GM10266 (cell line): ENCODE measurements around the gene C1orf87.

Source experiments
- DNase-seq: peaks from one replicate; pipeline ENCODE4 v3.0.0; 2012; ENCODE audit errors: extremely low spot score
- TF ChIP-seq, protein P1 (sequence below): IDR thresholded peaks from 2 replicates; pipeline ENCODE4 v1.5.1; 2012; ENCODE audit warnings: mild to moderate bottlenecking, low read depth; ENCODE audit not compliant: control insufficient read depth, insufficient read depth; ENCODE audit errors: missing control alignments

Gene C1orf87

DNA sequence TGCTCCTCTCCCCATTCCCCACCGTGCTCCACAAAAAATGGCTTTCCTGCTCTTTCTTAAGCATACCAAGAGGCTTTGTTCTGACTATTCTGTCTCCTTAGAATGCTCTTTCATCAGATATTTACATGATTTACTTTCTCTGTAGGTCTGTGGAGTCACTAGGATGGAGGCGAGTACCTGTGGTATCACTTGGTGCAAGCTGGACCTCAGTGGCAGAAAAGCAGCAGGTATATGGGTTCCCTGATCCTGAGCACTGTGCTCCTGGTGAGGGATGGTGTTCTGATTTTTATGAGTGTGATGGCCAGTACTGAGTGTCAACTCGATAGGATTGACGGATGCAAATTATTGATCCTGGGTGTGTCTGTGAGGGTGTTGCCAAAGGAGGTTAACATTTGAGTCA, 10.0 kb downstream of the C1orf87 start:
- DNase-seq, result no peak
- TF ChIP-seq, protein P1, sequence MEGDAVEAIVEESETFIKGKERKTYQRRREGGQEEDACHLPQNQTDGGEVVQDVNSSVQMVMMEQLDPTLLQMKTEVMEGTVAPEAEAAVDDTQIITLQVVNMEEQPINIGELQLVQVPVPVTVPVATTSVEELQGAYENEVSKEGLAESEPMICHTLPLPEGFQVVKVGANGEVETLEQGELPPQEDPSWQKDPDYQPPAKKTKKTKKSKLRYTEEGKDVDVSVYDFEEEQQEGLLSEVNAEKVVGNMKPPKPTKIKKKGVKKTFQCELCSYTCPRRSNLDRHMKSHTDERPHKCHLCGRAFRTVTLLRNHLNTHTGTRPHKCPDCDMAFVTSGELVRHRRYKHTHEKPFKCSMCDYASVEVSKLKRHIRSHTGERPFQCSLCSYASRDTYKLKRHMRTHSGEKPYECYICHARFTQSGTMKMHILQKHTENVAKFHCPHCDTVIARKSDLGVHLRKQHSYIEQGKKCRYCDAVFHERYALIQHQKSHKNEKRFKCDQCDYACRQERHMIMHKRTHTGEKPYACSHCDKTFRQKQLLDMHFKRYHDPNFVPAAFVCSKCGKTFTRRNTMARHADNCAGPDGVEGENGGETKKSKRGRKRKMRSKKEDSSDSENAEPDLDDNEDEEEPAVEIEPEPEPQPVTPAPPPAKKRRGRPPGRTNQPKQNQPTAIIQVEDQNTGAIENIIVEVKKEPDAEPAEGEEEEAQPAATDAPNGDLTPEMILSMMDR, result no peak

DNA sequence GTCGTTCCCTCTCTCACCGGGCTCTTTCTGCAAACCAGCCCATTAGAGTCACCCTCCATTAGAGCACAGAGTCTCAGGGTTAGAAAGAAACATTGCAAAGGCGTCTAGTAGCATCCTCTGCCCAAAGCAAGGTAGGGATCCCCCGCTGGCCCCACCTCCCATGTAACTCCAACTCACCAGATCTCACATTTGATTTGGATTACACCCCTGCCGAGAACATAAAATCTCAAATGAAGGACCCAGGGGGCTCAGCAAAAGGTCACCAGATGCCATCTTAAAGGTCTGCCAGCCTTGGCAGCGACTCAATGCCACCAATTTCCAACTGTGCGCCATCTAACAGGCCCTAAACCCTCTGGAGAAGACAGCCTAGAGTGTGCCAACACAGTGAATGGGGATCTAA, 14.1 kb downstream of the C1orf87 start:
- DNase-seq, result no peak
- TF ChIP-seq, protein P1, result no peak

DNA sequence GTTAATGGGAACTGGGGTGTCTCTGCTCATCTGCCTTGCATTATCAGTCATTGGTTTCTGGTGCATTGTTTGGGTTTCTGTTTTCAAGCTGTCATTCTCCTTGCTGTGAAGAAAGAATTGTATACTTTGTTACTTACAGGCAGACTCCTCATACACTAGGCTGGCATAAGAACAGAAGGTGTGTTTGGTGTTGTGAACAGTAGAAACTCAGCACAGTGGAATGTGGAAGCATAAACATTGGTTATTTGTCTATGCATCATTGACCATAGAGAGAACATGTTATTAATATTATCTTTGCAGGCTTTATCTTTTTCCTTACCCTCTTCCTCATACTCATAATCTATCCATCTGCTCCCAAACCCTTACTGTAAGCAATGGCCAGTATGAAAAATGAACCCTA, 18.2 kb downstream of the C1orf87 start:
- DNase-seq, result no peak
- TF ChIP-seq, protein P1, result no peak

DNA sequence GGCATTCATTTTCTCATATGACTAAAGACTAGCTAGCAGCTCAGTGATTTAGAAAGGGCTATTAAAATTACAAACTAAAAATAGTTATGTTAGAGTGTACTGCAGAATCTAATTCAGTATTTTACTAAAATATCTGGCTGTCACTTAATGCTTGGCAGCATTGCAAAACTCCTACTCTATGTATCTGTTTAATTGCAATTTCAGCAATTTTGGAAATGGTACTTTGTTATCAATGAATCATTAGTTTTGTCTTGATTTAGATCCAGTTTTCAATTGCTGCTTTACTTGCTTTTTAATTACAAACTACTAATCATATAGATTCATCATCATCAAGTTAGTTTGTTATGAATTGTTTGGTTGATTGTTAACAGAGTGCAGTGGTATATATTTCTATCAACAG, 19.2 kb downstream of the C1orf87 start:
- TF ChIP-seq, protein P1, result no peak
- DNase-seq, result no peak

DNA sequence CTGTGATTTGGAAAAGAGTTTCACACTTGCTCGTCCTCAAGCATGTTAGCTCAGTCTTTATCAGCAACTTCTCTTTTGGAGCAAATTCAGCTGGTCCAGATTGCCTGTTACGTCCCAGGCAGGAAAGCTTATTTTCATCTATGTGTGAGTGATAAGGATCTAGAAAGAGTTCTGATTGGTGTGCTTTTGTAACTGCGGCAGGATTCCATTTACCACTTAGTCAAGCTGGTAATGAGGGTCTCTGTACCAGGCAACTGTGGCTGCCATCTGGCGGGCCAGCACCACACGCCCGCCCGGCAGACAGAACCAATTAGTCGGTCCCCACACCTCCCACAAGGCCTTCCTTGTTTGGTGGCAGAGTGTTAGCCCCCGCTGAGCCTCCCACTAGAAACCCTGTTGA, 21.0 kb downstream of the C1orf87 start:
- TF ChIP-seq, protein P1, result no peak
- DNase-seq, result no peak

DNA sequence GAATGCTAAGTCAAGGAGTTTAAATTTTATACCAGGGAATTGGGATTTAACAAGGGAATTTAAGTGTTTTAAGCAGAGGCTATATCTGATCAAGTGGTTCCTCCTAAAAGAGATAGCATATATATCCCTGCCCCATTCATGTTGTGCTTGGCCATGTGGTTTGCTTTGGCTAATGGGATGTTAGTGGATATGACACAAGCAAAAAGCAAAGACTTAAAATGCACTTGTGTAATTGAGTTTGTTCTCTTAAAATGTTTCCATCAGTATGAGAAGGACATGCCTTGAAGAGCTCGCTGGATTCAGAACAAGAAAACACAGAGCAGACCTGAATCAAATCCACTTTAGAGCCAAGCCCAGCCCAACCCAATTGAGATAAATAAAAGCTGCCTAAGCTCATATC, 22.4 kb downstream of the C1orf87 start:
- TF ChIP-seq, protein P1, result no peak
- DNase-seq, result no peak

DNA sequence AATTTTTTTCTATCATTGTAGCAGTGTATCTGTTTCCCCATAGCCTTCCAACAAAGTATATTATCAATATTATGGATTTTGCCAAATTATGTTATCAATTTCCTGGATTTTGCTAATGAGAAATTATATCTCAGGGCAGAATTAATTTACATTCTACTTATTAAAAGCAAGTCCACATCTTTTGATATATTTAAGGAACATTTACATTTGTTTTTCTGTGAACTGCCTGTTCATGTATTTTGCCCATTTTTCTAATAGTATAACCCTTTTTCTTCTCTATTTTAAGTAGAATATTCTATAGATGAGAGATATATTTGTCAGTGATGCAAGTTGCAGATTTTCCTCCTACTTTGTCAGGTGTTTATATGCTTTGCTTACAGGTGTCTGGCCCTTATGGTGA, 24.4 kb downstream of the C1orf87 start:
- no peak for DNase-seq
- TF ChIP-seq, protein P1, result no peak
